DLD1 (cell line): Measurements from ENCODE around the gene FGGY.

Experiments
- in situ Hi-C: cut with HindIII; loops from 2 replicates; pipeline ENCODE4 v1.10.0; 2017; ENCODE audit warnings: low sequenced_read_pairs

The FGGY gene

GRCh38 chr1:59378621-59379370 lies 81.9 kb downstream of the FGGY start:
- in situ Hi-C loops, result no loop called here

DNA sequence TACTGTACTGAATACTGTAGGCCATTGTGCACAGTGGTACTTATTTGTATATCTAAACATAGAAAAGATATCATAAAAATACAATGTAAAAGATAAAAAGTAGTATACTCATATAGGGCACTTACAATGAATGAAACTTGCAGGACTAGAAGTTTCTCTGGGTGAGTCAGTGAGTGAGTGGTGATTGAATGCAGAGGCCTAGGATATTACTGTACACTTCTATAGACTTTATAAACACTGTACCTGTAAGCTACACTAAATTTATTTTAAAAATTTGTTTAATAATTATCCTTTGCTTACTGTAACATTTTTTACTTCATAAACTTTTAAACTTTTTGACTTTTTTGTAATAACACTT lies 82.5 kb downstream of the FGGY start:
- in situ Hi-C loops, result no loop called here

GRCh38 chr1:59383963-59384362 lies 87.1 kb downstream of the FGGY start:
- in situ Hi-C loops, result no loop called here

DNA sequence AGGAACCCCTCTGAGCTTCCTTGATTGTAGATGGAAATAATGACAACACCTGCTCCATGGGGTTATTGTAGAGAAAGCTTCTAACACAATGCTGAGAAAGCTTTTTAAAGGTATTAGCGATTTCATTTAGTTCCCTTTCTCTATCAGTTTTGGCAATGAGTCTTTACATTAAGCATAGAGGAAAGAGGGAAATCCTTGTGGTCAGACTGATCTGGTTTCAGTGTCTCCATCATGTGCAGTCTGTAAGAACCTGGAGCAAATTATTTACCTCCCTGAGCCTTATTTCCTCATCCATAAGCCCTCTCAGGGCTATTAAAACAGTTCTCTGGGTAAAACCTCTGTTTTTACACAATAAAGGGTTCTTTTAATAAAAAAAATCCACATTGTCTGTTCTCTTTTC lies 87.5 kb downstream of the FGGY start:
- in situ Hi-C loops, result no loop called here

DNA sequence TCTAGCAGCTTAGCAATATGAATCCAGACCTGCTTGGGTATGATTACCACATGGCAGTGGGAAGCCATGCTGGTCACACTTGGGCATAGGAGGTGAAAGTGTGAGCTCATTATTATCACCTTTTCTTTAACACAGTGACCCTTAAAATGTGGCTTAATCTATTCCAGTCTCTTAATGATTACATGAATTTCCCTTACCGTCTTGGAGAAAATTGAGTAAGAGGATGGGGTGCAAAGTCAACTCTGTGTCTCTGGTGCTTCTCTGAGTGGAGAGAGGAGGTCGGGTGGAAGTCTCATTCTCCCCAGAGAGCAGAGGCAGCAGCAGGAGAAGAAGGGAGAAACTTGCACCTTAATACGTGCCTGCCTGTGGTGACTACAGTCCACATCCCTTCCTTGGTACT lies 91.3 kb downstream of the FGGY start:
- in situ Hi-C loops, result no loop called here

DNA sequence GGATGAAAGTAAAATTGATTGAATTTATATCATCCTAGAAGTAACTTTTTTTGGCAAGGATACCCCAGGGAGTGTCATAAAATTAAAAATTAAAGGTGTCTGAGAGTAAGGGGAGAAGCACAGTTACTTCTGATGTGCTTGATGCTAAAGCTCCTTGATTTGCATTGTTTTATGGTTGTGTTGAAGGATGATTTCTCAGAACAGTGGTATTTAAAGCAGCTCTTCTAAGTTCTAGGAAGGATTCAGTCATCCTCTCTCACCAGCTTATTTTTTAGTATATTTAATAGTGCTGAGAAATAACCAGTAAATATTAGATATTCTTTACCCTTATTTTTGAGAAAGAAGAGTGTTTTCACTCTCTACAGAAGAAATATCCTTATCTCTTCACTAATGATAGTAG lies 93.0 kb downstream of the FGGY start:
- in situ Hi-C loops, result no loop called here

- in situ Hi-C loops, result no loop called here
Observed at GRCh38 chr1:59390307-59390706, 93.4 kb downstream of the FGGY start.

- in situ Hi-C loops, result no loop called here
Observed at GRCh38 chr1:59391212-59392179, 94.6 kb downstream of the FGGY start.

- in situ Hi-C loops, result no loop called here
Observed at GRCh38 chr1:59393211-59394180, 96.6 kb downstream of the FGGY start.

GRCh38 chr1:59394706-59395425 lies 98.0 kb downstream of the FGGY start:
- in situ Hi-C loops, result no loop called here

DNA sequence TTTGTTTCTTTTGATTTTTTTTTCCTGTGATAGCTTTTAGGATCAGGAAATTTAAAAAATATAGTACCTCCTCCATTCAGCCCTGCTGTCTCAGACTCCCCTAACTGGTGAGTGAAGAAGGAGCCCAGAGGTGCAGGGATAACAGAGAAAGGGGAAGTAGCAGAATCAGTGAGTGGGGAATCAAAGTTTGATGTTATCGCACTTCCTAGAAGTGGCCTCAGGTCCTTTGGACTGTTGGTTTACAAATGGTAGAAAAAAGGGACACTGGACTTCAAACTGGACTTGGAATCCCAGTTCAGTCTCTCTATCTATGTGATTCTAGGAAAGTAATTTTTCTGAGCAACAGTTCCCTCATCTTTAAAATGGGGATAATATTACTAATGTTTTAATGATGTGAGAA lies 99.5 kb downstream of the FGGY start:
- in situ Hi-C loops, result no loop called here

DNA sequence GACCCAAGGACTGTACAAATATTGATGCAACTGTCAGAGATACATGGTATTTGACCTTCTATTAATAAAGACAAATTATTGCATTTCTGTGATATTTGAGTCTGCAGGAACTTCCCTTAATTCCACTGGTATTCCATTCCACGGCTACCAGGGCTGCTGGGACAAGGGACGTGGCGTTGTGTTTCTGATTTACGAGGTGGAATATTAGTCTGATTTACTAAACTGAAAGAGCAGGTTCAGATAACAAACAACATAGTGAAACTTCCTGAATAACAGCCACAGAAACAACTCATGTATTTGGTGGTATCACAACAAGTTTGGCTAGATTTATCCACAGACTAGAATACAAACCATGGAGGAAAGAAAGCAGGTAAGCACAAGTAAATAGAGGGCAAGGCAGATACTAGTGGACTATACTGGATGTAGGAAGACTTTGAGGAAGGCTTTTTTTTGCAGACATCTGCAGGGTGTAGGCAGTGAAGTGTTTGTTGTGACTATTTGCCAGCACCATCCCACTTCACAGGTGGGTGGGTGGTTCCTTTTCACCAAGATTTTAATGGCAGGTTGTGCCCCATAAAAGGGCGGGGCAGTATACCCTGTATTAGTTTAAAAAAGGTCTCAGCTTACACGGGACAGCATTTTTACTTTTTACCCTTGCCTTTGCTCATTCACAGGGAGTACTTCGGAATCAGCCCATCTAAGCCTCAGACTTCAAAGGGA lies 100.4 kb downstream of the FGGY start:
- in situ Hi-C loops, result no loop called here

- in situ Hi-C loops, result no loop called here
Observed at GRCh38 chr1:59399642-59400041, 102.7 kb downstream of the FGGY start.

- in situ Hi-C loops, result no loop called here
Observed at GRCh38 chr1:59401581-59401980, 104.7 kb downstream of the FGGY start.

GRCh38 chr1:59404796-59405195 lies 107.9 kb downstream of the FGGY start:
- in situ Hi-C loops, result no loop called here

GRCh38 chr1:59406437-59407164 lies 109.7 kb downstream of the FGGY start:
- in situ Hi-C loops, result no loop called here

- in situ Hi-C loops, result no loop called here
Observed at GRCh38 chr1:59408608-59409240, 111.8 kb downstream of the FGGY start.

- in situ Hi-C loops, result no loop called here
Observed at GRCh38 chr1:59409549-59409948, 112.7 kb downstream of the FGGY start.

DNA sequence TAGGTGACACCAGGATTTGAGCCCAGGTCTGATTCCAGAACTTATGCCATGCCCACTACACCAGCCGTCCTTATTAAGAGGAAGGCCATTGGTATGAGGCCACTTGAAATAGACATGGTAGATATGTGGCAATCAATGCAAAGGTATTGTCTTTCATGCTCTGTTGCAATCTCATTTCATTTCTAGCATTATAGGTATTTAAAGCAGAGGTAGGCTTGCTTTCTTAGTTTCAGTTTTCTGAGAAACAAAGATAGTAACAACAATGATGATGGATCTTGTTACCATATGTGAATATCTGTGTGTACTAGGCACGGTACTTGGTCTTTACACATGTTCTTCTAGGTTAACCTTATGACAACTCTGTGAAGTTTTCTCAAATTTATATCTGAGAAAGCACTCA lies 113.1 kb downstream of the FGGY start:
- in situ Hi-C loops, result no loop called here
